ENCODE results near the gene MRPS9. TPM values are rescaled to one million over a fixed set of nuclear protein-coding genes. Genes with fewer than 3 reads are reported as not detected.

Gene MRPS9
- total RNA-seq, 1 experiment from 2014 or later, result 49.7 TPM

DNA sequence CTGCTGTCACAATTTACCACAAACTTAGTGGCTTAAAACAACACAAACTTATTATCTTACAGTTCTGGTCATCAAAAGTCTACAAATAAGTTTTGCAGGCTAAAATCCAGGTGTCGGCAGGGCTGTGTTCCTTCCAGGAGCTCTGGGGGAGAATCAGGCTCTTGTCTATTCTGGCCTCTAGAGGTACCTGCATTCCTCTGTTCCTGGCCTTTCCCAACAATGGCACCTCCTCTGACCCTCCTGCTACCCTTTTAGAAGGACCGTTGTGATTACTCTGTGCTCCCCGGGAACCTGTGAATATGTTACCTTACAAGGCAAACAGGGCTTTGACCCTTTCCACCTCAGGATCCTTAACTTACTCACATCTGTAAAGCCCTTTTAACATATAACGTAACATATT, 98.5 kb downstream of the MRPS9 start:
- CTCF ChIA-PET, result no interaction called here
- POLR2A ChIA-PET, result no interaction called here
- RAD21 ChIA-PET (ENCODE audit: low non-redundant PET in 1 of 2, low total read pairs in 2 of 2, uncharacterized antibody in 2 of 2, unreplicated experiment in 2 of 2), result interaction anchor here in 1 of 2 experiments (0.5 kb wide), 1 partner anchor 94 kb away, joined by 3 read pairs; no protein-coding TSS in a partner anchor

DNA sequence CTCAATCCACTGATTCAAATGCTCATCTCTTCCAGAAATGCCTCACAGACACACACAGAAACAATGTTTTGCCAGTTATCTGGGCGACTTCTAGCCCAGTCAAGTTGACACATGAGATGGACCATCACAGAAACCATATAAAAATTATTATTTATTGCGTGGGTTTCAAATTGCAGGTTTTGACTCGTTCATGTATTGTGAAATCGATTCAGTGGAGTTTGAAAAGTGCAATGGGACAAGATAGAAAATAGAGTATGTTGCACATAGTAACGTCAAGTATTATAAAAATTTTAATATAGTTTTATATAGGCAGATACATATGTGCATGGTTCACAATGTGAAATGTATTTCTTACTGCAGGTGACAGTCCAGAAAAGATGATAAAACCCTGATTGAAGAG, 100.8 kb downstream of the MRPS9 start:
- H3K79me2 ChIP-seq (ENCODE audit: insufficient read depth, low read length), result no peaks in the 10 kb centered on the region
- ChIA-PET POLR2A (no interaction called here), RAD21 (ENCODE audit: low non-redundant PET in 1 of 2, low total read pairs in 2 of 2, uncharacterized antibody in 2 of 2, unreplicated experiment in 2 of 2) (no interaction called here), CTCF (no interaction called here)
- H3K9me2 ChIP-seq (ENCODE audit: insufficient read depth), result no peaks in the 10 kb centered on the region
- H3K27ac ChIP-seq (ENCODE audit: low read depth, low read length), result no peak overlapping the region
- H3K9ac ChIP-seq (ENCODE audit: low read length), result no peak overlapping the region
- H4K20me1 ChIP-seq (ENCODE audit: insufficient read depth), result no peaks in the 10 kb centered on the region
- DNase-seq (ENCODE audit: low read depth, low spot score), result no peak
- no TSS peak for BruUV-seq (replicated peaks)
- H3K4me3 ChIP-seq (replicated peaks in 1 of 2; ENCODE audit: low read depth in 1 of 2, low read length in 2 of 2), result no peak overlapping the region
- ATAC-seq, result no peak
- intact Hi-C loops (cut with micrococcal nuclease), result no loop called here
- no peaks in the 10 kb centered on the region for H3K9me3 ChIP-seq (ENCODE audit: control insufficient read depth in 1 of 2, insufficient read depth in 1 of 2, low read depth in 1 of 2, low read length in 2 of 2)
- H3K27me3 ChIP-seq (ENCODE audit: insufficient read depth, low read length), result no peaks in the 10 kb centered on the region
- H3K4me2 ChIP-seq (ENCODE audit: low read length), result no peak overlapping the region
- H3K36me3 ChIP-seq (ENCODE audit: control insufficient read depth in 1 of 2, insufficient read depth in 2 of 2, low read length in 2 of 2), result no peaks in the 10 kb centered on the region
- peaks cover 0 to 10% of the 10 kb centered on the region in 2 experiments; a peak in 2 of 4 replicates for H3K4me1 ChIP-seq (ENCODE audit: control insufficient read depth in 1 of 2, insufficient read depth in 2 of 2, low read length in 2 of 2)
- H2AFZ ChIP-seq (ENCODE audit: low read depth, low read length, poor library complexity, severe bottlenecking), result no peak overlapping the region
- TF ChIP-seq RAD21 (IDR thresholded peaks at IDR 0.05; ENCODE audit: low read depth), result no peak
- TF ChIP-seq ZFX (IDR thresholded peaks at IDR 0.05), result no peak
- TF ChIP-seq, protein P1, sequence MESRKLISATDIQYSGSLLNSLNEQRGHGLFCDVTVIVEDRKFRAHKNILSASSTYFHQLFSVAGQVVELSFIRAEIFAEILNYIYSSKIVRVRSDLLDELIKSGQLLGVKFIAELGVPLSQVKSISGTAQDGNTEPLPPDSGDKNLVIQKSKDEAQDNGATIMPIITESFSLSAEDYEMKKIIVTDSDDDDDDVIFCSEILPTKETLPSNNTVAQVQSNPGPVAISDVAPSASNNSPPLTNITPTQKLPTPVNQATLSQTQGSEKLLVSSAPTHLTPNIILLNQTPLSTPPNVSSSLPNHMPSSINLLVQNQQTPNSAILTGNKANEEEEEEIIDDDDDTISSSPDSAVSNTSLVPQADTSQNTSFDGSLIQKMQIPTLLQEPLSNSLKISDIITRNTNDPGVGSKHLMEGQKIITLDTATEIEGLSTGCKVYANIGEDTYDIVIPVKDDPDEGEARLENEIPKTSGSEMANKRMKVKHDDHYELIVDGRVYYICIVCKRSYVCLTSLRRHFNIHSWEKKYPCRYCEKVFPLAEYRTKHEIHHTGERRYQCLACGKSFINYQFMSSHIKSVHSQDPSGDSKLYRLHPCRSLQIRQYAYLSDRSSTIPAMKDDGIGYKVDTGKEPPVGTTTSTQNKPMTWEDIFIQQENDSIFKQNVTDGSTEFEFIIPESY (IDR thresholded peaks at IDR 0.05; ENCODE audit: extremely low read depth, insufficient replicate concordance, low read length), result no peak
- no peak for TF ChIP-seq CEBPB (IDR thresholded peaks at IDR 0.05; ENCODE audit: low read depth)
- TF ChIP-seq POLR2AphosphoS5 (IDR thresholded peaks at IDR 0.05; ENCODE audit: low read depth, low read length), result no peak
- TF ChIP-seq TCF7L2 (IDR thresholded peaks at IDR 0.05; ENCODE audit: borderline replicate concordance, extremely low read depth, insufficient read depth, insufficient read length), result no peak
- no peak for TF ChIP-seq SP1 (IDR thresholded peaks at IDR 0.05; ENCODE audit: low read depth)
- TF ChIP-seq POLR2A (IDR thresholded peaks at IDR 0.05; ENCODE audit: borderline replicate concordance, extremely low read depth, insufficient read depth, insufficient read length), result no peak
- TF ChIP-seq ZNF274 (IDR thresholded peaks at IDR 0.05; ENCODE audit: low read depth, low read length), result no peak
- TF ChIP-seq, protein P2, sequence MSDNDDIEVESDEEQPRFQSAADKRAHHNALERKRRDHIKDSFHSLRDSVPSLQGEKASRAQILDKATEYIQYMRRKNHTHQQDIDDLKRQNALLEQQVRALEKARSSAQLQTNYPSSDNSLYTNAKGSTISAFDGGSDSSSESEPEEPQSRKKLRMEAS (IDR thresholded peaks at IDR 0.05), result no peak
- TF ChIP-seq CBX3 (IDR thresholded peaks at IDR 0.05; ENCODE audit: low read depth), result no peak
- no peak for TF ChIP-seq ELF1 (IDR thresholded peaks at IDR 0.05; ENCODE audit: borderline replicate concordance, low read depth)
- no peak for TF ChIP-seq FOSL1 (IDR thresholded peaks at IDR 0.05; ENCODE audit: low read depth)
- no peak for TF ChIP-seq YY1 (IDR thresholded peaks at IDR 0.05; ENCODE audit: extremely low read depth, insufficient replicate concordance, low read depth, low read length)
- TF ChIP-seq SRF (IDR thresholded peaks at IDR 0.05; ENCODE audit: low read depth), result no peak
- TF ChIP-seq, protein P3, sequence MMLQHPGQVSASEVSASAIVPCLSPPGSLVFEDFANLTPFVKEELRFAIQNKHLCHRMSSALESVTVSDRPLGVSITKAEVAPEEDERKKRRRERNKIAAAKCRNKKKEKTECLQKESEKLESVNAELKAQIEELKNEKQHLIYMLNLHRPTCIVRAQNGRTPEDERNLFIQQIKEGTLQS (IDR thresholded peaks at IDR 0.05), result no peak

More for the DNA sequence above, 98.5 kb downstream of the MRPS9 start:
- no TSS peak for BruUV-seq (replicated peaks)
- no peak for ATAC-seq
- H3K4me1 ChIP-seq (ENCODE audit: control insufficient read depth in 1 of 2, insufficient read depth in 2 of 2, low read length in 2 of 2), result peaks cover 0 to 4% of the 10 kb centered on the region in 2 experiments; a peak in 1 of 4 replicates
- H2AFZ ChIP-seq (ENCODE audit: low read depth, low read length, poor library complexity, severe bottlenecking), result no peak overlapping the region
- H3K79me2 ChIP-seq (ENCODE audit: insufficient read depth, low read length), result no peaks in the 10 kb centered on the region
- intact Hi-C loops (cut with micrococcal nuclease), result no loop called here
- TF ChIP-seq ZFX (IDR thresholded peaks at IDR 0.05) (no peak), YY1 (IDR thresholded peaks at IDR 0.05; ENCODE audit: extremely low read depth, insufficient replicate concordance, low read depth, low read length) (no peak), POLR2AphosphoS5 (IDR thresholded peaks at IDR 0.05; ENCODE audit: low read depth, low read length) (no peak), TCF7L2 (IDR thresholded peaks at IDR 0.05; ENCODE audit: borderline replicate concordance, extremely low read depth, insufficient read depth, insufficient read length) (no peak)
- TF ChIP-seq, protein P2 (IDR thresholded peaks at IDR 0.05), result no peak
- H3K9me3 ChIP-seq (ENCODE audit: control insufficient read depth in 1 of 2, insufficient read depth in 1 of 2, low read depth in 1 of 2, low read length in 2 of 2), result no peaks in the 10 kb centered on the region
- H3K27me3 ChIP-seq (ENCODE audit: insufficient read depth, low read length), result no peaks in the 10 kb centered on the region
- H3K36me3 ChIP-seq (ENCODE audit: control insufficient read depth in 1 of 2, insufficient read depth in 2 of 2, low read length in 2 of 2), result no peaks in the 10 kb centered on the region
- no peaks in the 10 kb centered on the region for H3K9me2 ChIP-seq (ENCODE audit: insufficient read depth)
- no peaks in the 10 kb centered on the region for H4K20me1 ChIP-seq (ENCODE audit: insufficient read depth)
- H3K4me2 ChIP-seq (ENCODE audit: low read length), result no peak overlapping the region
- no peak for DNase-seq (ENCODE audit: low read depth, low spot score)
- no peak overlapping the region for H3K4me3 ChIP-seq (replicated peaks in 1 of 2; ENCODE audit: low read depth in 1 of 2, low read length in 2 of 2)
- H3K9ac ChIP-seq (ENCODE audit: low read length), result no peak overlapping the region
- H3K27ac ChIP-seq (ENCODE audit: low read depth, low read length), result no peak overlapping the region
